Measurements from ENCODE around the gene RASAL1. TPM values are rescaled to one million over a fixed set of nuclear protein-coding genes. Genes with fewer than 3 reads are reported as not detected.

The RASAL1 gene
- total RNA-seq, 2 donors from 2014 or later = 9.0 to 10.2 TPM

DNA sequence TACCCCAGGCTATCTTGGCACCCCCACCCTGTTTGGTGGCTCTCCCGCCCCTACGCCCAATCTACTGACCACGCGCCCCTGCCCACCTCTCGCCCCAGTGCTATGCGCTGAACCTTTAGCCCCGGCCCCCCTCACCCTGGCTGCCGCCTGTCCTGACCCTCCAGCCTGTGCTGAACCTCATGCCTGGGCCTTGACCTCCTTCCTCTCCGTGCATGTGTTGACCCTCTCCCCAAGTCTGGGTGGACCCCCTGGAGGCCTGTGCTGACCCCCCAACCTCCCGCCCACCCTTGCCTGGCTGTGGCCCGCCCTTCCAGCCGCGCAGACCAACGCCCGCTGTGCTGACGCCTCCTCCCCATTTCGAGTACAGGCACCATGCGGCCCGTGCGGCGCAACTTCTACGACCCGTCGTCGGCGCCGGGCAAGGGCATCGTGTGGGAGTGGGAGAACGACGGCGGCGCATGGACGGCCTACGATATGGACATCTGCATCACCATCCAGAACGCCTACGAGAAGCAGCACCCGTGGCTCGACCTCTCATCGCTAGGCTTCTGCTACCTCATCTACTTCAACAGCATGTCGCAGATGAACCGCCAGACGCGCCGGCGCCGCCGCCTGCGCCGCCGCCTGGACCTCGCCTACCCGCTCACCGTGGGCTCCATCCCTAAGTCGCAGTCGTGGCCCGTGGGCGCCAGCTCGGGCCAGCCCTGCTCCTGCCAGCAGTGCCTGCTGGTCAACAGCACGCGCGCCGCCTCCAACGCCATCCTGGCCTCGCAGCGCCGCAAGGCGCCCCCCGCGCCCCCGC is 58.3 kb downstream of the RASAL1 start:
- no peaks in the 10 kb centered on the region for H3K4me1 ChIP-seq
- H3K4me3 ChIP-seq = no peak overlapping the region
- intact Hi-C loops (cut with DNase I) = no loop called here
- H3K9me3 ChIP-seq = no peaks in the 10 kb centered on the region
- no peak overlapping the region for H3K9ac ChIP-seq (ENCODE audit: low read depth in 2 of 2, low read length in 2 of 2)
- no peak overlapping the region for H3K27ac ChIP-seq
- H3K36me3 ChIP-seq = no peaks in the 10 kb centered on the region
- TF ChIP-seq, protein P1, sequence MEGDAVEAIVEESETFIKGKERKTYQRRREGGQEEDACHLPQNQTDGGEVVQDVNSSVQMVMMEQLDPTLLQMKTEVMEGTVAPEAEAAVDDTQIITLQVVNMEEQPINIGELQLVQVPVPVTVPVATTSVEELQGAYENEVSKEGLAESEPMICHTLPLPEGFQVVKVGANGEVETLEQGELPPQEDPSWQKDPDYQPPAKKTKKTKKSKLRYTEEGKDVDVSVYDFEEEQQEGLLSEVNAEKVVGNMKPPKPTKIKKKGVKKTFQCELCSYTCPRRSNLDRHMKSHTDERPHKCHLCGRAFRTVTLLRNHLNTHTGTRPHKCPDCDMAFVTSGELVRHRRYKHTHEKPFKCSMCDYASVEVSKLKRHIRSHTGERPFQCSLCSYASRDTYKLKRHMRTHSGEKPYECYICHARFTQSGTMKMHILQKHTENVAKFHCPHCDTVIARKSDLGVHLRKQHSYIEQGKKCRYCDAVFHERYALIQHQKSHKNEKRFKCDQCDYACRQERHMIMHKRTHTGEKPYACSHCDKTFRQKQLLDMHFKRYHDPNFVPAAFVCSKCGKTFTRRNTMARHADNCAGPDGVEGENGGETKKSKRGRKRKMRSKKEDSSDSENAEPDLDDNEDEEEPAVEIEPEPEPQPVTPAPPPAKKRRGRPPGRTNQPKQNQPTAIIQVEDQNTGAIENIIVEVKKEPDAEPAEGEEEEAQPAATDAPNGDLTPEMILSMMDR (IDR thresholded peaks at IDR 0.05) = no peak
- peaks cover 8% of the 10 kb centered on the region for H3K27me3 ChIP-seq
- DNase-seq = no peak

DNA sequence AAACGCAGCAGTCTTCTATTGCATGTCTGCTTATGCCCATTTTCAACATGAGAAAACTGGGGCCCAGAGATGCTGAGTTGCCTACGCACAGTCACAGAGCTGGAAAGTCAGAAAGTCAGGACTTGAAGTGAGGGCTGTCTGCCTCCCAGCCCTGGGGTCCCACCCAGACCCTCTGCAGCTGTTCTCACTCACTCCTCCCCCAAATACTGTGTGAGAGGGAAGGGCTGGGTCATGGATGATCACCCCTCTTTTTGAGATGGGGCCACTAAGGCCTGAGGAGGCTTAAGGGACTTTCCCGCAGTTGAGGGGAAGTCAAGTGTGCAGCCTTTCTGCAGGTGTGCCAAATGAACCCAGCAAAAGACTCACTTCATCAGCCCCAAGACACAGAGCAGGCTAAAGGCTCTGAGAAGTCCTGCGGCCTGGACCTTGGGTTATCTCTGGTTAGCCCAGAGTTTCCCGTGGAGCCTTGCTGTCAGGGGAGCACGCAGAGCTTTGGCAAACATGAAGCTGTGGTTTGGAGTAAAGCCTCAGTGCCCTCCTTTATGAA is 60.4 kb downstream of the RASAL1 start:
- no peak for DNase-seq
- TF ChIP-seq, protein P1 (IDR thresholded peaks at IDR 0.05) = no peak

DNA sequence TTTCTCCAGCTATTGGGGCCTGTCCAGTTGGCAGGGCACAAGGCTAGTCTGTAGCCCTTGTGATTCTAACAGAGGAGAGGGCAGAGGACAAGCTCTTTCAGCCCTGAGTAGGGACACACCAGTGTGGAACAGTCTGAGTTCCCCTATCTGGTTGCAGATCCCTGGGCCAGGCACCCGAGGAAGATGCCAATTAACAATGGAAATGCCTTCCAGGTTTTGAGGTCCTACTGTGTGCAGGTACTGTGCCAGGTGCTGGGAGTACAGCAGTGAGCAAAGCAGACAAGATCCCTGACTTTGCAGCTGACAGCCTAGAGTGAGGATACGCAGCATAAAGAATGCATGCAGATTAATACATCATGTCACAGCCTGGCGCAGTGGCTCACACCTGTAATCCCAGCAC is 62.0 kb downstream of the RASAL1 start:
- DNase-seq = no peak
- no peak overlapping the region for H3K27ac ChIP-seq
- H3K27me3 ChIP-seq = peaks cover 6% of the 10 kb centered on the region
- no peaks in the 10 kb centered on the region for H3K36me3 ChIP-seq
- H3K9me3 ChIP-seq = no peaks in the 10 kb centered on the region
- TF ChIP-seq, protein P1 (IDR thresholded peaks at IDR 0.05) = no peak
- intact Hi-C loops (cut with DNase I) = no loop called here
- H3K9ac ChIP-seq (ENCODE audit: low read depth in 2 of 2, low read length in 2 of 2) = no peak overlapping the region
- H3K4me1 ChIP-seq = no peaks in the 10 kb centered on the region
- H3K4me3 ChIP-seq = no peak overlapping the region

More for the DNA sequence above, 60.4 kb downstream of the RASAL1 start:
- no peak overlapping the region for H3K4me3 ChIP-seq
- no peaks in the 10 kb centered on the region for H3K4me1 ChIP-seq
- intact Hi-C loops (cut with DNase I) = no loop called here
- H3K27ac ChIP-seq = no peak overlapping the region
- H3K9me3 ChIP-seq = no peaks in the 10 kb centered on the region
- peaks cover 8% of the 10 kb centered on the region for H3K27me3 ChIP-seq
- H3K9ac ChIP-seq (ENCODE audit: low read depth in 2 of 2, low read length in 2 of 2) = no peak overlapping the region
- H3K36me3 ChIP-seq = no peaks in the 10 kb centered on the region

DNA sequence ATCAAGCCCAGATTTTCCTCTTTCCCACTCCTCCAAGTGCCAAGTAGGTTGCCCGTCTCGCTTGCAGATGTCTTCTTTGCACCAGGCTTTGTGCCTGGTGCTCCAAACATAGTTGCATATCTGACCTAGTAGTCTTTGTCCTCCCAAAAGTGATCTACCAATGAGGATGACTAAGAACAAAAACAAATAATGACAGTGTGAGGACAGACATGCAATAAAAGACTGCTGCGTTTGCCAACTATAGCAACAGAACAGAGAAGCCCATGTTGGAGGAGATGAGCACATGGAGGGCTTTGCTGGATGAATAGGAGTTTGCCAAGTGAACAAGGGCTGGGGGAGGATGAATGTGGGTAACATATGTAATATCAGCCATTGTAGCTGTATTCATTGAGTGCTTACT is 63.4 kb downstream of the RASAL1 start:
- Histone ChIP-seq H3K9ac (ENCODE audit: low read depth in 2 of 2, low read length in 2 of 2) (no peak overlapping the region), H3K4me1 (no peaks in the 10 kb centered on the region), H3K27ac (no peak overlapping the region), H3K27me3 (no peaks in the 10 kb centered on the region), H3K4me3 (no peak overlapping the region), H3K9me3 (no peaks in the 10 kb centered on the region), H3K36me3 (no peaks in the 10 kb centered on the region)
- intact Hi-C loops (cut with DNase I) = no loop called here
- no peak for DNase-seq
- TF ChIP-seq, protein P1 (IDR thresholded peaks at IDR 0.05) = no peak

DNA sequence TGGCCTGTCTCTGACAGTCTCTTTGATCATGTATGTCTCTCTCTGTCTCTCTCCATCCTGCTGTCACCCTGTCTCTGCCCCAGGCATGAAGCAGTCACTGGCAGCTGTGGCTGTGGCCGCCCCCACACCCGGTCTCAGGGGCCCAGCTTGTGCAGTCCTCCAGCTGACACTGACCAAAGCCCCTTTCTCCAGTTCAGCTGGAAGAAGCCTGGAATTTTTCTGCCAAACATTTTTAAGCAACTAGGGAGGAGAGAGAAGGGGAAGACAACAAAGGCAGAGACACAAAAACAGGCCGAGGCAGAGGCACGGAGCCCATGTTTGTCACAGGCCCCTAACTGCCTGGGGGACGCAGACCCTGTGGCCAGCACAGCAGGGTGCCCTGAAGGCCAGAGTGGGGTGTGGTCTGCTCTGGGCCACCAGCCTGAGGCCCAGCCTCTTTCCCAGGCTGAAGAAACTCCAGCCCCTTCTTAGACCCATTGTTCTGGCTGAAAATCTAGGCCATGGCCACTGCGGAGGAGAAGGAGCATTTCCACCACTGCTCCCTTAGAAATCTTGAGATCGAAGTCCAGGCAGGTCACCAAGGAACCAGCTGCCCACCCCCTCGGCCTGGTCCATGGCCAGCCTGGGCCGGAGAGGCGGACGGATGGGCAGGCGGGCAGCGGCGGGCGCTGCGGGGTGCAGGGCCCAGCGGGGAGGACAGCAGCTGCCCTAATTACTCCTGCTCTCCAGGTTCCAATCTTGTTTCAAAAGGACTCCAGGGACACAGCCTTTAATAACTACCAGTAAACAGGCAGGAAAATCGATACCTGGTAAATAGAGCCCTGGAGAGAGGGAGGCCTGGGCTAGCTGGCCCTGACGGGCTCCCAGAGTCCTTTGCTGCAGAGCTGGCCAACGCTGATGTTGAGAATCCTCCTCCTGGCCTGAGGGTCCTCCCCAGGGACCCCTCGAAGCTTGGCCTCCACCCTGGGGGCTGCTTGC is 64.1 kb downstream of the RASAL1 start:
- Histone ChIP-seq H3K27ac (no peak overlapping the region), H3K27me3 (no peaks in the 10 kb centered on the region), H3K4me3 (no peak overlapping the region), H3K36me3 (no peaks in the 10 kb centered on the region), H3K9me3 (no peaks in the 10 kb centered on the region), H3K4me1 (no peaks in the 10 kb centered on the region), H3K9ac (ENCODE audit: low read depth in 2 of 2, low read length in 2 of 2) (no peak overlapping the region)
- intact Hi-C loops (cut with DNase I) = no loop called here
- no peak for DNase-seq
- TF ChIP-seq, protein P1 (IDR thresholded peaks at IDR 0.05) = no peak
